ENCODE data around the gene RTN4R.

The RTN4R gene

GRCh38 chr22:20239676-20240446 is 28.3 kb downstream of the RTN4R start:
- DNase-seq: no peak

DNA sequence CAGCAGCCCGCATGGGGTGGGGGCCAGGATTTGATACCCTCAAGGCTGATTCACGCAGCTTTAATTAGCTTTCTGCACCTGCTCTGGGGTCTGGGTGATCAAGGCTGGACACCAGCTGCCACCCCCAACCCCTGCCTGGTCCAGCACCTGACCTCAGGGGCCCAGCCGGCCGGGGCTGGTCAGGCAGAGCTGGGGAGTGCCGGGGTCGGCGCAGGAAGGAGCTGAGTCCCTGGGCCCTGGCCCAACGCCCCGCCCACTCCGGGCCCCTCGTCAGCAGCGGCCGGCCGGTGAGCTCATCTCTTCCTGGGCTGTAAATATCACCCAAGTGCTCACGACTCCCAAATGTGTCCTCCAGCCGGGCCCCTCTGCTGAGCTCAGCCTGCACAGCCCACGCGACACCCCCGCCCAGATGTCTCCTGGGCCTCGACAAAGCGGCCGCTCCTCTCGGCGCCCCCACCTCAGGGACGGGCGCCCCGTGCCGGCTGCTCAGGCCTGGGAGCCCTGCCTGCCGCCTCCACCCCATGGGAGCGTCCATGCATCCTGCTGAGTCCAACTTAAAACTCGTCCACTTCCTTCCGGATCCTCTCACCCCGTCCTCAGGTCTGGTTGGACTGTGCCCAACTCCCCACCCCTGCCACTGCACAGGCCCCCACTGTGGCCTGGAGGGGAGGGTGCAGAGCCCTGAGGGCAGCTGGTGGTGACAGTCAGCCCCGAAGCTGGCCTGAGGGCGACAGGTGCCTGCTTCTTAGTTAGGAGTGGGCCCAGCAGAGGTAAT is 29.0 kb downstream of the RTN4R start:
- no peak for DNase-seq

DNA sequence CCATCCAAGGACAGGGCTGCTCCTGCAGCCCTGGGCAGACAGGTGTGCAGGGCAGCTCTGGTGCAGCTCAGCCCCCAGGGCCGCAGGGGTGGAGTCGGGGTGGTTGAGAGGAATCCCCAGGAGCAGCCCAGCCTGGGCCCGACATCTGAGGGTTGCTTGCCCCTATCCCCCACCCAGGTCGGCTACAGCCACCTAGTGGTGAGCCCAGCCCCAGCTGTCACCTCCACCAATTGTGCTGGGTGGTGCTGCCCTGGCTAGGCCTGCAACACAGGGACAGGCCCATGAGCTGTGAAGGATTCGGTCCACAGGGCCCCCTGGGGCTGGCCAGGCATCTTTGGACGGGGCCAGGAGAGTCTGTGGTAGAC is 29.6 kb downstream of the RTN4R start:
- DNase-seq: no peak

- DNase-seq: no peak
Measured at GRCh38 chr22:20237480-20238440, 30.4 kb downstream of the RTN4R start.

GRCh38 chr22:20236052-20236717 is 31.9 kb downstream of the RTN4R start:
- DNase-seq: no peak

GRCh38 chr22:20235389-20235991 is 32.6 kb downstream of the RTN4R start:
- no peak for DNase-seq

DNA sequence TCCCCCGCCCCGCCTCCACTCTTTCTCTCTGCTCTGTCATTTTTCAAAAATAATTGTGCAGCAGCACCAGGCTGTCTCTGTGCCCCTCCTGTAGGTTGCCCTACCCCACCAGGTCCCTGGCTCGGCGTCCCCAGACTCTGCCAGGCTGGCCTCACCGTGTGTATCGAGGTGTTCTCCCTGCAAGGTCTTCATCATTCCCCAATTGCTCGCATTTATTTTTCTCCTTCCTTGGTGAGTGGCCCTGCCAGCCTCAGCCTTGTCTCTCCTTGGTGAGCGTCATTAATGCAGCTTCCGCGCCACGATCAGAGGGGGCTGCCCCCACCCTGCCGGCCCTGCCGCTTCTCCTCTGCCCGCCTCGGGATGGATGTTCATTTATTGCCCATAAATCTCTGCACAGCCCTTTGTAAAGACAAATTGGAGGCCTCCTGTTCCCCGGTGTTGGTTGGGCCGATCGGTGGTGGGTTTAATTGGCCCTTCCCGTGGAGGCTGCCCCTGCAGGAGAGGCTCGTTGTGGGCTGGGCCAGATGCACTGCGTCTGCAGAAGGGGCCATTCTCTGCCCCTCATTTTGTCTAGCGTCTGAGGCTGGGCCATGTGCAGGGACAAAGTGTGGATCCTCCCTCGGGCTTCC is 33.2 kb downstream of the RTN4R start:
- no peak for DNase-seq

GRCh38 chr22:20234314-20234682 is 33.8 kb downstream of the RTN4R start:
- no peak for DNase-seq

DNA sequence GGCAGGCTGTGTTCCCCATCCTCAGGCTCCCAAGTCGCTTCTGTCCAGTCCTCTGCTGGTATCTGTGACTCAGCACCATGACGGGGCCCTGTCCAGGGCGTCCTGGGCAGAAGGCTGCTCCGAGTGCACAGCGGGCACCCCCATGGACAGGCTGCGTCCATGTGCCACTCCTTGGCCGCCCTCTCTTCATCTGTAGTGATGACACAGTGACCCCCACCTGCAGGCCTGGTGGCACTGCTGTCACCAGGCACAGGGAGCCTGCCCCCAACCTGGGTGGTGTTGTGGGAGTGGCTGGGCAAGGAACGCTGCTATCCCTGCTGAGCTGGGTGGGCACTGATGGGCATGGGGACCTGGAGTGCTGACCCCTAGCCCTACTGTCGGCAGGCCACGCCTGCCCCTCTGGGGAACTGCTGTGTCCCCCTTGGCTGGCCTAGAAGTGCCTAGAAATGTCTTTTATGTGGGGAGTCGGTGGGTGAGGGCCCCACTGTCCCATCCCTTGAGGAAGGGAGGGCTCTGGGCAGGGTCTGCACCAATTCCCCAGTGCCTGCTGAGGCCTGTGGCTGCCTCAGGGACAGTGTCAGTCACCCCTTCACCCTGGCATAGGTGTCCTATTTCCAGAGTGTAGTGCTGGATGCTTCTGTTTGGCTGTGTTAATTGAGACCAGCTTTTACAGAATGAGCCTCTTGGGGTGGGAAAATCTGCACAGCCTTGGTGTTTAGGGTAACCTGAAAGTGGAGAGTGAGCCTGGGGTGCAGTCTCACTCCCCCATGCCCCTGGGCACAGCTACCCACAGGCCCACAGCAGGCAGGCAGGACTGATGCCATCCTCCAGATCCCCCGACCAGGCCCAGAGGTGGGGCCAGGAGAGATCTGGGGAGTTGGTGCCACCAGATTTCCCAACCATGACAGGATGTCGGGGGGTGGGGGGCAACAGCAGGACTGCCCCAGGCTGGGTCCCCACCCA is 34.5 kb downstream of the RTN4R start:
- no peak for DNase-seq

GRCh38 chr22:20232781-20233180 is 35.3 kb downstream of the RTN4R start:
- DNase-seq: no peak

GRCh38 chr22:20232237-20232598 is 35.9 kb downstream of the RTN4R start:
- no peak for DNase-seq

DNA sequence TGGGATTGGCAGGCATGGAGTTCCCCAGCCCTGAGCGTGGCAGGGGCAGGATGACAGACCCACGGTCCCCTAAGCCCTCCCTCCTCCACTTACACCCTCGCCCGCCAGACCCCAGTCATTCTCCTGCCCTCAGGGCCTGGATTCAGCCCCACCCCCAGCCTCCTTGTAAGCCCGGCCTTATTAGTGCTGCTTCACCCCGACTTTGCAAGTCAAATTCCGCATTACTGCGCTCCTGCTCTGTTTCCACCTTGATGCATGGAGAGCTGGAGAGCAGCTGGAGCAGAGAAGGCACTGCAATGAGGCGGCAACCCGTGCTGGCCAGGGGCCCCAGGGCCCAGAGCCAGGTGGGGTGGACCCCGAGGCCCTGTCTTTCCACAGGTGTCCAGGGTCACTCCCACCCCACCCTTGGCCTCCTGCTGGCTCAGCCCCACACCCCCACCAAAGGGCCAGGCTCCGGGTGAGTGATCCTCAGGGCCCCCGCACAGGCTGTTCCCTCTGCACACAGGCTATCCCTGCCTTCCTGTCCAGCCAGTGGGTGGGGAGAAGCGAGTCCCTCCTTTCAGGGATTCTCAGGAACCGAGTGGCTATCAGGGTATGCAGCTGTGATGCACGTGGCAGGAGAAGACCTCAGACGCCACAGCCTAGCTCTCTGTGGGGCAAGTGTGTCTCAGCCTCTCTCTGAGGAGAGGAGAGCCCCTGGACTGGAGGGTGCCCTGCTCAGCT is 36.4 kb downstream of the RTN4R start:
- DNase-seq: no peak

GRCh38 chr22:20230777-20231420 is 37.2 kb downstream of the RTN4R start:
- DNase-seq: no peak

GRCh38 chr22:20229916-20230775 is 38.0 kb downstream of the RTN4R start:
- peak; percentile 22 for DNase-seq

GRCh38 chr22:20228939-20229272 is 39.2 kb downstream of the RTN4R start:
- no peak for DNase-seq

DNA sequence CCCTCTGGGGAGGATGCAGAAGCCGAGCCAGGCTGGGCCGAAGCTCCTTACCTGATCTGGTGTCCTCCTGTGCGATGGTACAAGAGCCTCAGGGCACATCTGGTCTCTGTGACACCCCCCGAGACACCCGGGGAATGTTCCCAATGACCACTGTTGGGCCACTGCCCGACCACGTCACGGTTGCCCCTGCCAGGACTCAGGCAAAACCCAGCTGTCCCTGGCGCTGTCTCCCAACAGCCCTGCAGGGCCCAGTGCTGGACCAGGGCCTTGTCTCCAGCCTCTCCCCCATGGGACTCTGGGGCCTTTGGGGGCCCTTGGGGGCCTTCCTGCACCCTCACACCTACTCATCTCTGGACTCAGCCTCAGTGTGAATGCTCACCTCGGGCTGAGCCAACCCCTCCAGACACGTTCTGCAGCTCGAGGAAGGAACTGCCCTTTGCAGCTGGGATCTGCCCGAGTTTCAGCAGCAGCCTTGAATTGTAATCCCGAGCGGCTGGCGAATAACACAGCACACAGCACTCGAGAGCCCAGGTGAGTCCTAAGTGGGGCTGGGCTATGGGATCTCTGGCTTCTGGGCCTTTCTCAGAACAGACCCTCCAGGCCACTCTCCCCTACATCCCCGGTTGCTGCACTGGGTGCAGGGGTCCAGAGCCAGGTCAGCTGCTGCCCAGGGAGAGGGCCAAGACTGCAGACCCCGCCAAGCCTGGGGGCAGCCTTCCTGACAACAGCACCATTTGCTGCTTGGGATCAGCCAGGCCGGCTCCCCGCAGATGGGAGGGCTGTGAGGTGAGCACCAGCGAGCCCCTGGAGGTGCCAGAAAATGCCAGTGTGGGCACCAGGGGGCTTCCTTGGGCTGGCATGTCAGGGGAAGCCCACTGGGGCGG is 39.8 kb downstream of the RTN4R start:
- no peak for DNase-seq

- DNase-seq: no peak
Measured at GRCh38 chr22:20227363-20227762, 40.8 kb downstream of the RTN4R start.

Data from NCI-H2029 (cell line).